Body of pancreas (tissue), 4 donors: ENCODE measurements around the gene CCT7.

Experiments
- CTCF ChIP-seq, 7 experiments: fragments of 450-650 bp in 4 of 7; fragments of 200-600 bp in 3 of 7; sonication (generic) in 3 of 7; IDR thresholded peaks; one replicate each; pipeline ENCODE4 v1.5.1; 2016 to 2019; ENCODE audit warnings: antibody characterized with exemption in 7 of 7
- POLR2A ChIP-seq, 3 donors: fragments of 450-650 bp; IDR thresholded peaks; one replicate each; pipeline ENCODE4 v1.6.1; 2016; ENCODE audit warnings: antibody characterized with exemption in 3 of 3, mild to moderate bottlenecking in 2 of 3

GRCh38 chr2:73202156-73203054, 31.7 kb upstream of the CCT7 start, which contains the start of gene NOTO:
- no peak for TF ChIP-seq CTCF (IDR thresholded peaks at IDR 0.05)
- TF ChIP-seq POLR2A (IDR thresholded peaks at IDR 0.05): no peak
